OCI-LY3 (cell line): ENCODE data around the gene EIF4A3.

ENCODE experiments used
- H2AFZ ChIP-seq: fragments of 200-600, 300-600 bp; shearing (Covaris generic); 2 replicates; pipeline ENCODE4 v1.6.0; 2014; ENCODE audit warnings: antibody characterized with exemption, low read depth, low read length
- H3K27ac ChIP-seq: fragments of 200-600, 300-600 bp; sonication (generic); 2 replicates; pipeline ENCODE4 v1.5.1; 2014; ENCODE audit warnings: mild to moderate bottlenecking, low read length, moderate library complexity, mixed read lengths
- H3K27me3 ChIP-seq: fragments of 200-600, 300-600 bp; sonication (generic); 2 replicates; pipeline ENCODE4 v1.6.1; 2014; ENCODE audit warnings: low read depth, low read length, mixed read lengths
- H3K36me3 ChIP-seq: fragments of 200-600, 300-600 bp; sonication (generic); replicated peaks from 2 replicates; pipeline ENCODE3; 2014; ENCODE audit warnings: low read depth, low read length, mixed read lengths
- H3K4me1 ChIP-seq: fragments of 300-600, 200-600 bp; sonication (generic); 2 replicates; pipeline ENCODE4 v1.6.1; 2014; ENCODE audit warnings: low read length, mixed read lengths
- H3K4me2 ChIP-seq: fragments of 200-600, 300-600 bp; sonication (generic); 2 replicates; pipeline ENCODE4 v1.6.1; 2014; ENCODE audit warnings: low read length, mixed read lengths
- H3K4me3 ChIP-seq: fragments of 300-600, 200-600 bp; sonication (generic); 2 replicates; pipeline ENCODE4 v1.5.1; 2014; ENCODE audit warnings: antibody characterized with exemption, mild to moderate bottlenecking, low read length, moderate library complexity
- H3K79me2 ChIP-seq: fragments of 300-600, 200-600 bp; shearing (Covaris generic); 2 replicates; pipeline ENCODE4 v1.6.1; 2014; ENCODE audit warnings: mild to moderate bottlenecking, low read length, mixed read lengths
- H3K9ac ChIP-seq: fragments of 300-600, 200-600 bp; shearing (Covaris generic); 2 replicates; pipeline ENCODE4 v1.6.0; 2014; ENCODE audit warnings: mild to moderate bottlenecking, low read length, moderate library complexity
- H3K9me3 ChIP-seq: fragments of 200-600, 300-600 bp; shearing (Covaris generic); 2 replicates; pipeline ENCODE4 v1.6.1; 2014; ENCODE audit warnings: low read length, mixed read lengths; ENCODE audit not compliant: insufficient read depth
- H4K20me1 ChIP-seq: fragments of 200-600, 300-600 bp; sonication (generic); 2 replicates; pipeline ENCODE4 v1.6.1; 2016; ENCODE audit warnings: low read length, mixed read lengths; ENCODE audit not compliant: insufficient read depth
- EZH2phosphoT487 ChIP-seq: fragments of 200-600 bp; shearing (Covaris generic); IDR thresholded peaks from 2 replicates; pipeline ENCODE4 v1.6.1; 2018; ENCODE audit warnings: antibody characterized with exemption, mixed run types, low read depth
- TF ChIP-seq, protein P1 (sequence below): fragments of 200-600, 300-600 bp; sonication (generic); IDR thresholded peaks from 2 replicates; pipeline ENCODE4 v1.5.1; 2014; ENCODE audit warnings: antibody characterized with exemption, low read length, low read depth

EIF4A3 gene

DNA sequence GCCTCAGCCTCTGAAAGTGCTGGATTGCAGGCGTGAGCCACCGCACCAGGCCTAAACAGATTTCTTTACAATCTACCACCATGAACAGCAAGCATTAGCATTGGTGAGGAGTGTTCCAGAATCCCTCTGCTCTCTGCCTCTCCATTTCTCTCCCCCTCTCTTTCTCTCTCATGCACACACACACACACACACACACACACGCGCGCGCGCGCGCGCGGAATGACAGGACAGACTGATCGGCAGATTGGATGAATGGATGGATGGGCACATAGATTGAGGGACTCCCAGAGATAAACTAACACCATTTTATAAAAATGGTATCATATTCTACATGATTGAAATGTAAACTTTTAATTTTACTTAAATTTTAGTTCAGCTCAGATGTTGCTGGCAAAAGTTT, 26.2 kb upstream of the EIF4A3 start:
- no peaks in the 10 kb centered on the region for H3K36me3 ChIP-seq
- TF ChIP-seq EZH2phosphoT487, result no peak
- TF ChIP-seq, protein P1, sequence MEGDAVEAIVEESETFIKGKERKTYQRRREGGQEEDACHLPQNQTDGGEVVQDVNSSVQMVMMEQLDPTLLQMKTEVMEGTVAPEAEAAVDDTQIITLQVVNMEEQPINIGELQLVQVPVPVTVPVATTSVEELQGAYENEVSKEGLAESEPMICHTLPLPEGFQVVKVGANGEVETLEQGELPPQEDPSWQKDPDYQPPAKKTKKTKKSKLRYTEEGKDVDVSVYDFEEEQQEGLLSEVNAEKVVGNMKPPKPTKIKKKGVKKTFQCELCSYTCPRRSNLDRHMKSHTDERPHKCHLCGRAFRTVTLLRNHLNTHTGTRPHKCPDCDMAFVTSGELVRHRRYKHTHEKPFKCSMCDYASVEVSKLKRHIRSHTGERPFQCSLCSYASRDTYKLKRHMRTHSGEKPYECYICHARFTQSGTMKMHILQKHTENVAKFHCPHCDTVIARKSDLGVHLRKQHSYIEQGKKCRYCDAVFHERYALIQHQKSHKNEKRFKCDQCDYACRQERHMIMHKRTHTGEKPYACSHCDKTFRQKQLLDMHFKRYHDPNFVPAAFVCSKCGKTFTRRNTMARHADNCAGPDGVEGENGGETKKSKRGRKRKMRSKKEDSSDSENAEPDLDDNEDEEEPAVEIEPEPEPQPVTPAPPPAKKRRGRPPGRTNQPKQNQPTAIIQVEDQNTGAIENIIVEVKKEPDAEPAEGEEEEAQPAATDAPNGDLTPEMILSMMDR, result no peak
- H2AFZ ChIP-seq, result no peak overlapping the region
- no peaks in the 10 kb centered on the region for H4K20me1 ChIP-seq
- no peaks in the 10 kb centered on the region for H3K9me3 ChIP-seq
- H3K79me2 ChIP-seq, result no peaks in the 10 kb centered on the region
- no peaks in the 10 kb centered on the region for H3K4me1 ChIP-seq
- H3K4me2 ChIP-seq, result no peak overlapping the region
- no peak overlapping the region for H3K9ac ChIP-seq
- no peak overlapping the region for H3K4me3 ChIP-seq
- H3K27ac ChIP-seq, result no peak overlapping the region
- H3K27me3 ChIP-seq, result peaks cover 4% of the 10 kb centered on the region

DNA sequence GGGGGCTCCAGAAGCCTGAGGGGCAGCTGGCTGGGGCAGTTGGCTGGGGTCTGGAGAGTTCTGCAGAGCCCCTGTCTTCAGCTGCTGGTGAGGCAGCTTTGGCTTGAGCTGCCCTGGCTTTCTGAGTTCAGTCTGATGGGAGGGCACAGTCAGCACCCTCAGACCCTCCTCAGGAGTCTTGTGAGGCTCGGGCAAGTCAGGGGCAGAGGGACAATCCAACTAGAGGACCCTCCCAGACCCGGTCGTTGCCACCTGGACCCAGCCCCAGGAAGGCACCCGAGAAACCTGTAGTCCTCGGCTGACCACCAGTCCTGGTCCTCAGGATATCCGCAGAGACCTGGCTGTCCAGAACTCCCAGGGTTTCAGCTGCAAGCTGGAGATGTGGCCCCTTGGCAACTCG, 24.8 kb upstream of the EIF4A3 start:
- no peaks in the 10 kb centered on the region for H3K79me2 ChIP-seq
- H3K4me2 ChIP-seq, result no peak overlapping the region
- H3K4me3 ChIP-seq, result no peak overlapping the region
- no peaks in the 10 kb centered on the region for H4K20me1 ChIP-seq
- H2AFZ ChIP-seq, result no peak overlapping the region
- no peaks in the 10 kb centered on the region for H3K4me1 ChIP-seq
- H3K9ac ChIP-seq, result no peak overlapping the region
- no peak overlapping the region for H3K27ac ChIP-seq
- TF ChIP-seq, protein P1, result no peak
- TF ChIP-seq EZH2phosphoT487, result no peak
- no peaks in the 10 kb centered on the region for H3K36me3 ChIP-seq
- H3K27me3 ChIP-seq, result peaks cover 4% of the 10 kb centered on the region
- no peaks in the 10 kb centered on the region for H3K9me3 ChIP-seq

DNA sequence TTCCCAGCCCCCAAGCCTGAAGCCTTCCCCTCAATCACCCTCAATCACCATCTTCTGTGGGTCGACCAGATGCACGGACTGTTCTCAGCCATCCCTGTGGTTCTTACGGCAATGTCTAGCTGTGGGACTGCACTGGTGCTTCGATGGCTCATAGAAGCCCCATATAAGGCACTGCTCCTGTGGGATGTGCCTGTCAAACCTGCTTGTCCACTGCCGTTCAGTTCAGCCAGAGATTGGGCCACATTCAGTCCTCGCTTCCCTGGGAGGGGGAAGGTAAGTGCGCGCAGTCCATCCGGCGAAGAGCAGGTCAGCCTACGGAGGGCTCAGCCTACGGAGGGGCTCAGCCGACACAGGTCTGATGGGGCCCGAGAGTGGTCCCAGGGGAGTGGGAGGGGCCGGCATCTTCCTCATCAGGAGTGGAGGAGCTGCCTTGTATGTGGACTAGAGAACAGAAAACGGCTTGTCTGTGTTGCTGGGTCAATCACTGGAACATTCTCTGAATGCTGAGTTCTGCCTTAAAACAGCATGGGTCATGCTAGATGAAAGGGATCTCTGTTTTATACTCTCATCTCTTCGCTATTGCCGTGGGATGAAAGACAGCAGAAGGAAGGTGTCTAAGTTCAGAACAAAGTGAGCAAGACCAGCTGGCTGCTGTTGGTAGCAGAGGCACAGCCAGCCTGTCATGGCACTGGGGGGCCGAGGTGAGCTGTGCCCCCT, 23.0 kb upstream of the EIF4A3 start, which contains the start of gene CARD14:
CARD14 (plus strand) TSS at position 247 of the 717 bp plus-strand sequence. CDS start 11,409 bp downstream, outside the sequence.
- Histone ChIP-seq H3K79me2 (no peaks in the 10 kb centered on the region), H4K20me1 (no peaks in the 10 kb centered on the region), H3K9me3 (no peaks in the 10 kb centered on the region), H3K4me1 (no peaks in the 10 kb centered on the region), H3K4me2 (no peak within 1 kb of the TSS), H3K4me3 (no peak within 1 kb of the TSS), H2AFZ (no peak within 1 kb of the TSS), H3K9ac (no peak within 1 kb of the TSS), H3K27ac (no peak within 1 kb of the TSS), H3K36me3 (no peaks in the 10 kb centered on the region), H3K27me3 (peaks cover 4% of the 10 kb centered on the region)
- TF ChIP-seq, protein P1, result no peak

DNA sequence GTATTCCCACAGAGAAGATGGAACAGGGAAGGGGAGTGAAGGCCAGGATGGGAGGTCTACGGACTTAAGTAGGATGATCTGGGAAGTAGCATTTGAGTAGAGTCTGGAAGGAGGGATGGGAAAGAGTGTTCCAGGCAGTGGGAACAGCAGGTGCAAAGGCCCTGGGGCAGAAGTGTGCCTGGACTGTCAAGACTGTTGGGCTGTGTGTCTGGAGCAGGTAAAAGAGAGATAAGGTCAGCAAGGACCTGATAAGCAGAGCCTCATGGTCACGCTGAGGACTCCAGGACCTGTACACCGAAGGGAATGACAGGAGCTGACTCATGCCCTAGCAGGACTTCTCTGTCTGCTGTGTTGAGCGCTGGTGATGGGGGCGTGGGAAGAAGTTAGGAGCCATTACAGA, 22.2 kb upstream of the EIF4A3 start:
- H3K4me3 ChIP-seq, result no peak overlapping the region
- no peaks in the 10 kb centered on the region for H3K79me2 ChIP-seq
- H3K4me1 ChIP-seq, result no peaks in the 10 kb centered on the region
- H2AFZ ChIP-seq, result no peak overlapping the region
- H3K27ac ChIP-seq, result no peak overlapping the region
- H3K4me2 ChIP-seq, result no peak overlapping the region
- no peaks in the 10 kb centered on the region for H4K20me1 ChIP-seq
- H3K9ac ChIP-seq, result no peak overlapping the region
- TF ChIP-seq EZH2phosphoT487, result no peak
- TF ChIP-seq, protein P1, result no peak
- H3K27me3 ChIP-seq, result peaks cover 9% of the 10 kb centered on the region
- no peaks in the 10 kb centered on the region for H3K36me3 ChIP-seq
- no peaks in the 10 kb centered on the region for H3K9me3 ChIP-seq
